Subcutaneous adipose tissue (tissue), 4 donors: ENCODE results near the gene BID. TPM values are rescaled to one million over a fixed set of nuclear protein-coding genes. Genes with fewer than 3 reads are reported as not detected.

Experiments
- total RNA-seq, 4 donors: library from RNA; depleted of rRNA; stranded (reverse); fragments of >200 nt; gene quantifications; one replicate each; pipeline ENCODE4 v1.1.0, GENCODE V29; 2016
- TF ChIP-seq, protein P1 (sequence below): fragments of 450-650 bp; IDR thresholded peaks from one replicate; pipeline ENCODE4 v1.5.1; 2016; ENCODE audit warnings: low read depth, mild to moderate bottlenecking, control low read depth, antibody characterized with exemption, moderate library complexity

Gene BID
- total RNA-seq, 4 donors from 2014 or later: 24.2 to 53.0 (median 37.0) TPM

DNA sequence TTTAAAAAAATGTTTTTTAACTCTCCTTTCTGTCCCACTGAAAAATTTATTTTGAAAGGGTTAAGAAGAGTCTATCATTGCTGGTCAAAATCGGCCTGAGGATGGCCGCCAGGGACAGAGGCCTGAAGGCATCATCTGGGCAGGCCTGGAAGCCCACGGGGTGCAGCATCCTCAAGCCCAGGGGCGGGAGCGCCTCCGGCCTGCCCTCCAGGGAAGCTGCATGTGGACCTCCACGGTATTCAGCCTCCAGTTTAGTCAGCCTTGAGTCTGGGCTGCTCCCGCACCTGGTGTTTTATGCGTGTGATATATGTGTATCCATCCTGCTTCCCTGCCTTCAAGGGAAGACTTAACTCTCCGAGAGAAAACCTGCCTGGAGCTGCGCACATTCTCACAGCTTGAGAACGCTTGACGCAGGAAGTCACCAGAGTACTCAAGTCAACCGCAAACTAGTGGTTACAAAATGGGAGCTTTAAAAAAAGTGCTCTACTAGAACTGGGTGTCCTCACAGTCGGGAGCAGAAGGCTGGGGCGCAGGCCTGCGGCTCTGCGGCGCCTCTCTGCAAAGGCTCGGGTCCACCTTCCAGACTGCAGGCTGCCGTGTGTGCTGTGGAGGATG is 13.6 kb upstream of the BID start:
- TF ChIP-seq, protein P1, sequence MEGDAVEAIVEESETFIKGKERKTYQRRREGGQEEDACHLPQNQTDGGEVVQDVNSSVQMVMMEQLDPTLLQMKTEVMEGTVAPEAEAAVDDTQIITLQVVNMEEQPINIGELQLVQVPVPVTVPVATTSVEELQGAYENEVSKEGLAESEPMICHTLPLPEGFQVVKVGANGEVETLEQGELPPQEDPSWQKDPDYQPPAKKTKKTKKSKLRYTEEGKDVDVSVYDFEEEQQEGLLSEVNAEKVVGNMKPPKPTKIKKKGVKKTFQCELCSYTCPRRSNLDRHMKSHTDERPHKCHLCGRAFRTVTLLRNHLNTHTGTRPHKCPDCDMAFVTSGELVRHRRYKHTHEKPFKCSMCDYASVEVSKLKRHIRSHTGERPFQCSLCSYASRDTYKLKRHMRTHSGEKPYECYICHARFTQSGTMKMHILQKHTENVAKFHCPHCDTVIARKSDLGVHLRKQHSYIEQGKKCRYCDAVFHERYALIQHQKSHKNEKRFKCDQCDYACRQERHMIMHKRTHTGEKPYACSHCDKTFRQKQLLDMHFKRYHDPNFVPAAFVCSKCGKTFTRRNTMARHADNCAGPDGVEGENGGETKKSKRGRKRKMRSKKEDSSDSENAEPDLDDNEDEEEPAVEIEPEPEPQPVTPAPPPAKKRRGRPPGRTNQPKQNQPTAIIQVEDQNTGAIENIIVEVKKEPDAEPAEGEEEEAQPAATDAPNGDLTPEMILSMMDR: no peak

DNA sequence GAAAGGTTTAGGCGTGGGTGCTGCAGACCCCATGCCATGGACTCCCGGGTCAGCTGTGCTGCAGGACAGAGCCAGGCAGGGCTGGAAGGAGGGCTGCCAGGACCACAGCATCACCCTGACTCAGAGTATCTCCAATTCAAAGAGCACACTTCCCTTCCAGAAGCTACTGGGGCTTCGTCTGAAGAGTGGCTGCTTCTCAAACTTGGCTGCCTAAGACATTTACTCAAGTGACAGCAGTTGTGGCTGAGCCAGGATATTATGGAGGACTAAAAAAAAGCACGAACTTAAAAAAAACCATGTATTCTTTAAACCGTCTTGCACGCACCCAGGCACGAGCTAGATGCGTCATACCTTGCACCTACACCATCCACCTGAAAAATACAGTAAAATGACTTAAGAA is 13.0 kb upstream of the BID start:
- TF ChIP-seq, protein P1: no peak

DNA sequence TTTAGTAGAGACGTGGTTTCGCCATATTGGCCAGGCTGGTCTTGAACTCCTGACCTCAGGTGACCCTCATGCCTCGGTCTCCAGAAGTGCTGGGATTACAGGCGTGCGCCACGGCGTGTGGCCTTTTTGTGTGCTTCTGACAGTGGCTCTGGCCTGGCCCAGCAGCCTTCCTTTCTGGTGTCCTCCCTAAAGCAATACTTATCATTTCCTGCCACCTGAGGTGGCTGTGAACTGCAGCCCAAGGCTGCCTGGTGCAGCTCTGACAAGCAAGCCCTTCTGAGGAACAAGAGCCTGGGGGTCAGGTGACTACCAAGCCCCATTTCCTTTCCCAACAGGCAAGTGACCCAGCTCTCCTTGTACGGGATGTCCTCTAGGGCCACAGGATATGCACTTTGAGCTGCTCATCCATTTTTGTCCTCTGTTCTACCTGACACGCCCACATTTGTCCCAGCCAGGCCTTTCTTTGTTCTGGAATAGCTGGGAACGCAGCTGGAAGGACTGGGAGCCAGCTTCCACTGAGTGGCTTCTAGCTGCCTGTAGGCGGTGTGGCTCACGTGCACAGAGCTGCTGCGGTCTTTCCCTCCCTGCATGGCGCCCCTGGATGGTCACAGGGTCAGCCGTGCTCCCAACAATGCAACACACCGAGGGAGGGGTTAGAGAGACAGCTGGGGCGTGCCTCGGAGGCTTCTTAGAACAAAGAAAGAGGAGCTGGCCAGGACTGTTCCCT is 12.3 kb upstream of the BID start:
- TF ChIP-seq, protein P1: no peak

DNA sequence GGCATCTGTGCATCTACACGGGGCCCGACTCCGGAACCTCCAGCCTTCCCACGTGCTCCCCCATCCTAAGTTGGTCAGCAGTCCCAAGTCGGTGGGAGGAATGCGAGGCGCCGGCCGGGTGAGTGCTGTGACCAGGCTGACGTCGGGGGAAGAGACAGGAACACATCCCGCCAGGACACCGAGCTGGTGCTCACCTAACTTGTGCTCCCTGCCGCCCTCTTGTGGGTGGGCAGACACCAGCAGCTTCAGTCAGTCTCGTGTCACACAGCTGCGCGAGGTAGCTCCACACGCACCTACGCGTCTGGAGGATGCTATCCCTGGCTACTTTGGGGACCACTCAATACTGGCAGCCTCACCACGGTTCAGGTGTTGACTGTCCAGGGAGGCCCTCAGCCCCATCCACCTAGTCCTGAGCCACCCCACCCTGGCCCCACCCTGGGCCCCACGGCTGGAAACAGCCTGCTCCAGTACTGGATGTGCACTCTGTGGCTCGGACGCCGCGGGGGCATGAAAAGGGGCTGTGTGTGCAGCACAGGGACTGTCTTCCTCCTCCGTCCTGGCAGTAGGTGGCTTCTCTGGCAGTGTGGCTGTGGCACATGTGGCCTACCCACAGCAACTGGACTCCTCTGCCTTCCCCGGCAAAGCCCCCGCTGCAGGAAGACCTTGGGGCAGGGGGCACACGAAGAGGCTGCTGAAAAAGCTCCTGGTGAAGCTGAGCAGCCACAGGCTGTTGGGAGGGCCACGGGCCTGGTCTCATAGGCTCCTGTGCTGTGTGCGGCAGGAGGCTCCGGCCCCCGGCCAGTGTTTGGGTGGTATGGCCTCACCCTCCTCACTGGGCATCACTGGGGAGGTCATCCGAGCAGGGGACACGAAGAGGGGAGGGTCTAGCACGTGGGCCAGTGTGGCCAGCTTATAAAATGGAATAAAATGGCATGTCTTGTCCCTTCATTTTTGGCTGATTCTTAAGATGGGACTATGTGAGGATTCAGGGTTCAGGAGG is 11.2 kb upstream of the BID start:
- TF ChIP-seq, protein P1: no peak

DNA sequence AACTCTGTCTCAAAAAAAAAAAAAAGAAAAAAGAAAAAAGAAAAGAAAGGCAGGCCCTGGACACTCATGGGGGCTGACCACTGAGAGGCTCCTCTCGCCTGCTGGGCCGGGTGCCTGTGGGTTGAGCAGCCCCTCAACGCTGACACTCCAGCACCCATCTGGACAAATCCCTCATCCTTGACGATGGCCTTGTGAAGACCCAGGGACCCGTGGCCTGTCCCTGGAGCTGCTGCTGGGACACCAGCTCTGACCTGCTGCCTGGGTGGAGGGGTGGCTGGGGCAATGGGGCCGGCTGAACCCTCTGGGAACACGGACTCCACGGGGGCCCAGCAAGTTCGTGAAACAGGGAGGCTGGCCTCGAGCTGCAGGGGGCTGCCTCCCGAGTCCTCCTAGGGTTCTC is 10.5 kb upstream of the BID start:
- TF ChIP-seq, protein P1: no peak

DNA sequence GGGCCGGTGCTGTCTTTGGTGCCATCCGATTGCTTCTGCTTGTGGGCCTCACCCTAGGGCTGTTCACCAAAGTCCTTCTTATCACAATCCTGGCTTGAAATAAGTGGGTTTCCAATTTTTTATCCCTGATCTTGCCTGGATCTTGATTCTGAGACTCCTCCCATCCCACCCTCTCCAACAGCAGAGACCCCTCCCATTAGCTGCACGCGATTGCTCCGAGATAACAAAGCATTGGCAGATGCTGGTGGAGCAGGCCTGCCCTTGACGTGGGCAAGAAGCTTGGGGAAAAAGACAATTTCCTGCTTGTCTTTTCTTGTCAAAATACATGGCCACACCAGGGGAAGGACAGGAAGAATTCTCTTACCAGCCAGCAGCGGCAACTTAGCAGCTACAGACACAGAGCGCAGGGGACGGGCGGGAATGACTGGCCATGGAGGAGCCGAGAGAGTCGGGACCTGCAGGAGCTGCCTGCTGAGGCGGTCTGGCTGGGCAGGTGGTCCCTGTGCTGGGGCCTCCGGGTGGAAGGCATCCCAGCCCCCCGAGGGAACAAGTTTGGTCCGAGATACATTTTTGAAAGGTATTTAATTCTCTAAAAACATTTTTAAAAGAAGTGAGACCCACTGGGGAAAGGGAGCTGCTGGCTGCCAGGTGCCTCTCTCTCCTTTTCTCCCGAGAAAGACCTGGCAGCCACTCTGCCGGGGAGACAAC is 9.7 kb upstream of the BID start:
- TF ChIP-seq, protein P1: no peak
